HG03457 (cell line): ENCODE measurements around the gene TLCD3A.
"Not testable (repeated sequence)": the region's sequence is repeated elsewhere in the genome, so short reads cannot be mapped to it uniquely, and the experiment has no call there.

Experiments
- ATAC-seq: cut with Tn5 transposase; IDR thresholded peaks from one replicate; pipeline ENCODE4 v1.9.1; 2021; ENCODE audit warnings: moderate number of reproducible peaks; ENCODE audit not compliant: unreplicated experiment

The TLCD3A gene

DNA sequence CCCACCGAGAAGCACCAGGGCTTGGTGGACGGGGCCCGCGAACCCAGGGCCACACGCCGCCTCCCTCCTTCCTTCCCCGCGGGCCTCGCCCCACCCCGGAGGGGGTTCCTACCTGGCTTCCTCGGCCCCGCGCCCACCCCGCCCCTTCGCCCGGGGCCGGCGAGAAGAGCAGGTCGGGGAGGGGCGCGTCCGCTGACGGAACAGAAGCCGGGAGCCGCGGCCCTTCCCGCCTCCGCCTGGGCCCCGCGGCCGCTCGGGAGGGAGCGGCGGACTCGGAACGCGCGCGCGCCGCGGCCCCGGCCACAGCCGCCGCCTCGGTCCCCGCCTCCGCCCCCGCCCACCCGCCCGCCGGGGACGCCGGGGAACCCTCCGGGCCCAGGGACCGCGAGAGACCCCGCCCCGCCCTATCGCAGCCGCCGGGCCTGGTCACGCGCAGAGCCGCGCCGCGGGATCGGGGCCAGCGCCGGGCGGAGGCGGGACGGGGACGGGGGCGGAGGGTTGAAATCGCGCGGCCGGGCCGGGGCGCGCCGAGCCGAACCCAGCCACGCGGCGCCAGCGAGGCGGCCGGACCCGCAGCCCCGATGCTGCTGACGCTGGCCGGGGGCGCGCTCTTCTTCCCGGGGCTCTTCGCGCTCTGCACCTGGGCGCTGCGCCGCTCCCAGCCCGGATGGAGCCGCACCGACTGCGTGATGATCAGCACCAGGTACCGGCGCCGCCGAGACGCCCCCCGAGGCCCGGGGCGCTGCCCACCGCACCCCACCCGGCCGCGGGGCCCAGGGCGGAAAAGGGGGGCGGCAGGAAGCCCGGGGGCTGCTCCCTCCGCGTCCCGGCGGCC is at the start of gene TLCD3A:
Gene TLCD3A, plus strand, starts transcription at position 530 of the 835 bp plus-strand sequence. Its CDS starts 52 bp downstream, at position 582.
- no peak for ATAC-seq

DNA sequence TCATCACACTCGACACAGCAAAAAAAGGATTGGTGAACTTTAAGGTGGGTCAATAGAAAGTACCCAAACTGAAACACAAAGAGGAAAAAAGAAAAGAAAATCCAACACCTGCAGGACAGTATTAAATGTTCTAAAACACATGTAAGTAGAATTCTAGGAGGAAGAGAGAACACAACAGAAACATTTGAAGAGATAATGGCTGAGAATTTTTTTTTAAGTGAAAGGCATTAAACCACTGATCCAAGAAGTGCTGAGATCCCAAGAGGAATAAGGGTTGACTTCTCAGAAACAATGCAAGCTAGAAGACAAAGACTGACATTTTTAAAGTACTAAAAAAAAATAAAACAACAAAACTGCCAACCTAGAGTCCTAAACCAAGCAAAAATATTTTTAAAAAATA is 49.4 kb upstream of the TLCD3A start:
- no peak for ATAC-seq

DNA sequence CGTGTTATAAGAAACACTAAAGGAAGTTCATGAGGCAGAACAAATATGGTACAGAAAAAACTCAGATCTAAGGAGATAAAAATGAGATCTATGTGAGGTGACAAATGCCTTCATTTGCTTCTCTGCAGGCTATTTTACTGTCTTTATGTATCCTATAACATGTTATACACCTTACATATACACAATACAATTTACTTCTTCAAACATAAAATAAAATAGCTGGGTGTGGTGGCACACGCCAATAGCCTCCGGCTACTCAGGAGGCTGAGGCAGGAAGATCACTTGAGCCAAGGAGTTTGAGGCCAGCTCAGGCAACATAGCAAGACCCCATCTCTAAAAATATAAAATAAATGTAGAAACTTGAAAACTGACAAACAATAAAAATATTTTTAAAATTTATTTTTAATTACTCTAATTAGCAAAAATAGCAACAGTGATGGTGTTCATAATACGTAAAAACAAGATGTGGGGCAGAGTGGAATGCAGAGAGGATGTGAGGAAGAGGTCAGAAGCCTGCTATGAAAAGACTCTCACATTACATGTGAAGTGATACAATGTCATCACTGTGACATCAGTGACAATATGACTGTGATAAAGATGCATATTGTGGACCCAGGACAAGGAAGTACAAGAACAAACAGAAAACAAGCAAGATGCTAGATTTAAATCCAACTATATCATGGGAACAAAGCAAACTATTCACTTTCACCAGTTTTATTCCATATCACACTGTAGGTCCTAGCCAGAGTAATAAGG is 48.7 kb upstream of the TLCD3A start:
- no peak for ATAC-seq

DNA sequence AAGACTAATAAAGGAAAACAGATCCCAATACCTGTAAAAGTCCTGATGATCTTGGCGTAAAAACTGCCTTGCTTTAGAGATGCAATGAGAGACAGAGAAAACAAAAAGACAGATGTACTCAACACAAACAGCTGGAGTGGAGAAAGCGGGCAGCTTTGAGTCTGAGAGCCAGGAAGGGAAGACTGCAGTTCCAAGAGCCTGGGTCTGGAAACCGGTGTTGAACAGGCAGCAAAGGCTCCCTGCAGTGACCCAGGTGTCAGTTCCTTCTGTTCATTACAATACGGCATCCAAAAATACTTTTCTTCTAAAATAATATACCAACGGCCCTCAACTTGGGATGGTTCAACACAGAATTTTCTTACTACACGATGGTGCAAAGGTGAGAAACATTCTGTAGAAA is 47.4 kb upstream of the TLCD3A start:
- no peak for ATAC-seq

DNA sequence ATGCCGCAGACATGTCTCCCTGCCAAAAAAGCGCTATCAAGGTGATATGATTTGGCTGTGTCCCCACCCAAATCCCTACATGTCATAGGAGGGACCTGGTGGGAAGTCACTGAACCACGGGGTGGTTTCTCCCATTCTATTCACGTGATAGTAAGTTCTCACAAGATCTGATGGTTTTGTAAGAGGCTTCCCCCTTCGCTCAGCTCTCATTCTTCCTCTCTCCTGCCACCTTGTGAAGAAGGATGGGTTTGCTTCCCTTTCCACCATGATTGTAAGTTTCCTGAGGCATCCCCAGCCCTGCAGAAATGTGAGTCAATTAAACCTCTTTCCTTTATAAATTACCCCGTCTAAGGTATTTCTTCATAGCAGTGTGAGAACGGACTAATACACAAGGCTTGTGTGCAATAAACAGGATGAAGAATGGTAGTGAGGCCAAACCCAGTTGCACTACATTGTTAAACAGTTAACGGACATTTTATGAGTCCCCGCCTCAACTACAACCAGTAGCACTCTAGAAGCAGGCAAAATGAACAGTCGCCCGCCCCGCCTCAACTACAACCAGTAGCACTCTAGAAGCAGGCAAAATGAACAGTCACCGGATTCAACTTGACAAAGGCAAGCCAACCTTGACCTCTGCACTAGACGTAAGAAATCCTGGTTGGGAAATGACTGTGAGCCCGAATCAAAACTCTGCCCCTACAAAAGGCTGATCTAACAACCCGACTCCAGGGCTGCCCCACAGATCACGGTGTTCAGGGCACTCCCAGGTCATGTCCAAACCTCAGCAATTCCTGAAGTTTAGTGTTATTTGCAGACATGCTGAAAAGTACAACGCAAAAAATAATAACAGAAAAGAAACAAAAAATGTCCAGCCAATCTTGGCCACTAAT is 44.1 kb upstream of the TLCD3A start:
- ATAC-seq, result no peak

DNA sequence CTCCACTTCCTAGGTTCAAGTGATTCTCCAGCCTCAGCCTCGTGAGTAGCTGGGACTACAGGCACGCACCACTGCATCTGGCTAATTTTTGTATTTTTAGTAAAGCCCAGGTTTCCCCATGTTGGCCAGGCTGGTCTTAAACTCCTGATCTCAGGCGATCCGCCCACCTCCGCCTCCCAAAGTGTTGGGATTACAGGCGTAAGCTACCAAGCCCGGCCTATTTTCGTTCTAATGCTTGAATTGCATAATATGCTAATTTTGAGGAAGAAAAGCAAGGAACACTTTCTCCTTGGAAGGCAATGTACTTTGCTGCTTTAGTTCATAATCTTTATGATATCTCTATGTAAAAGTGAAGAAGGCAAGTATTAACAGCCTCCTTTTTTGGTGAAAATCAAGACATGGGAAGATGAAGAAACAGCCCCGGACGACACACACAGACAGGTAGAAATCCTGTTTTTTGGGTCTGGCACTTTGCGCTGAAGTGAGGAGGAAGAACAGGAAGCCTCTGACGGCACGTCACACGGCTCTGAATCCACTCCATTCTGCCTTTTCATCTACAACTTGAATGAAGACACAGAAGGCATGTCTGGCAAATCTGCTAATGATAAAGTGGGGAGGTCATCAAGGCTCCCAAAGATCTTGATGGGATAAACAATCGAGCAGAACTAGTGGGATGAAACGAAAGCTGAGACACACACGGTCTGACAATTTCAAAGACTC is 42.7 kb upstream of the TLCD3A start:
- ATAC-seq, result no peak

DNA sequence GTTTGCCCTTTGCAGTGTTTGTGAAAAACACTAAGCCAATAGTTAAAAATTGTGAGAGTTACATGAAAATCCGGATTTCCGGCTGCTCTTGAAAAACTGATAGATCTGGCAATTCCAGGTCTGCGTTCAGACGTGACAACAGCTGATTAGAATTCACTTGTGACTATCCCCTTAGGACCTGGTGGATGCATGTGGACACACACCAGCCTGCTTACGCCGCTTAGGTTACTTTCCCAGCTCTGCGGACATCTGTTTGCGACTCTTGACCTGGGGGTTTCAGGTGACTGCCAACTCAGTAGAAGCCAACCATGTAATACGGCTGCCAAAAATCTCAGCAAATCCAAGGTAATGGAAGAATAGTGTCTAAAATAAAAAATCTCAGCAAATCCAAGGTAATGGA is 42.0 kb upstream of the TLCD3A start:
- no peak for ATAC-seq

DNA sequence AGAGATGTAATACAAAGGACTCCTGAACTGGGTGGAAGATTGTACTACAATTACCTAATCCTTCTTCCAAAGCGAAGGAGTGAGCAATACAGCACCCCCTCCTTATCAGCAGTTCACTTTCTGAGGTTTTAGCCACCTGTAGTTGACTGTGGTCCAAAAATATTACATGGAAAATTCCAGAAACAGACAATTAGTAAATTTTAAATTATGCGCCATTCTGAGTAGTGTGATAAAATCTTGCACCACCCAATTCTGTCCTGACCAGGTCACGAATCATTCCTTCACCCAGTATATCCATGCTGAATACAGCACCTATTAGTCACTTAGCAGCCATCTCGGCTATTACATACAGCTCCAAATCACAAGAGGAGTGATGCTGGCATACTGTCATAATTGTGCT is 41.0 kb upstream of the TLCD3A start:
- ATAC-seq, result no peak

DNA sequence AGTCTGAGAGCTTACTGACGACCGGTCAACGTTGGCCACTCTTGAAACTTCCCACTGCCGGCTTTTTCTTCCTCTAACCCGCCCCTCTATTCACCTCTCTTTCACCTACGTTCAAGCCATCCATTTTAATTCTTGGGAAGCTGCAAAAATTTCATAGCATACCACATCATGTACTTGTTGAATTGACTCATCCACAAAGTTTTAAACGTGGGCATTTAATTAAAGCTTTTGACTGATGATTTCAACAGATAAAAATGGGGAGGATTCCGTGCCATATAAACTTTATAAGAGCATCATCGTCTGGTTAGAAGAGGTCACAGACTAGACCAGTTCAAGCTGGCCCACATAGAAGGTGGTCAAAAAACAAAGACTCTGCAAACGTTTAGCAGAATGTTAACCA is 40.3 kb upstream of the TLCD3A start:
- ATAC-seq, result no peak

DNA sequence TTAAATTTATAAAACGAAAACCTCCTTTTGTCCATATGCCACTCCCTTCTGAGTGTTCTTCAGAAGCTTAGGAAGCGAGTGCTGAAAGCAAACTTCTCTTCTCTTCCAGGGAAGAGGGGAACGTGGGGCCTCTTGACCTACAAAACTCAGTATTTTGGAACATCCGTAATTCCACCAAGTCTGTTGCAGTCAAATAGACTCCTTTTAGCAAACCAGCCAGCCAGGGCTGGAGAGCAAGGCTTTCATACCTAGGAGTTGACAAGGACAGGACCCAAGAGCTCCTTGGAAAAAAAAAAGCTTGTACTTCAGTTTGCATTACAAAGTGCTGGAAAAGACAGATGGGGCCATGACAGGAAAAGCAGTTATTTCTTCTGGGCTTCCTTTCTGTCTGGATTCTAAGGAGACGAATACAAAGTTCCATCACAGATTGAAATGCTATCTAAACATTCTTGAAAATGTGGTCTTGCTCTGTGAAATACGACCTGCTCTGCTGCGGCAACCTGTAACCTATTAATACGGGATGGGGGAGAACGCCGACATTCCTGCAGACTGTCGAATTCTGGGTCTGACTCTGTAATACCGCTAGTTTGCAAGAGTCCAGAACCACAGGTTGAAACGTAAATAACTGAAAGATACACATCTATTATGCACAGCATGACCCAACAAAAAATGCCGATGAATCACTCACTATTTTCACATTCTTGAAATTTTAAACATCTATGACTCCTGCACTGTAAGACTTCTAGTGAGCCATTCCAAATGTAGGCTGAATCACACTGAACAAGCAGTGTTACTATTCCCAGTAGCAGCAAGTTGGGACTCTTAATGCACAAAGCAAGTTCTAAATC is 38.4 kb upstream of the TLCD3A start:
- no peak for ATAC-seq

DNA sequence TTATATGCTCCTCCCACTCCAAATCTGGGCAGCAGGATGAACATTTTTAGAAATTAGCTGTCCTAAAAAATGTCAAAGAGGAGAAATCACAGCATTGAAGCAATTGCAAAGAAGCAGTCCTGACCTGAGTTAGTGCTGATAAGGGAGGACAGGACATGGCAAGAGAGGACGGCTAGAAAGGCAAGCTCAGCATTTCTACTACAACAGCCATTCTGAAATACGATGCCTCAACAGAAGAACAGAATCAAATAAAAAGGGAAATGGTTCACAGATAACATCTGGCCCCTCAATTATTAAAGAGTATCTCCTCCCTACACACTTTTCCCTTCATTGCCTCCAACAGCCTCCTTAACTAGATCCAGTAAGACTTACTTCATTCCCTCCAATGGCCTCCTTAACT is 36.0 kb upstream of the TLCD3A start:
- ATAC-seq, result no peak

DNA sequence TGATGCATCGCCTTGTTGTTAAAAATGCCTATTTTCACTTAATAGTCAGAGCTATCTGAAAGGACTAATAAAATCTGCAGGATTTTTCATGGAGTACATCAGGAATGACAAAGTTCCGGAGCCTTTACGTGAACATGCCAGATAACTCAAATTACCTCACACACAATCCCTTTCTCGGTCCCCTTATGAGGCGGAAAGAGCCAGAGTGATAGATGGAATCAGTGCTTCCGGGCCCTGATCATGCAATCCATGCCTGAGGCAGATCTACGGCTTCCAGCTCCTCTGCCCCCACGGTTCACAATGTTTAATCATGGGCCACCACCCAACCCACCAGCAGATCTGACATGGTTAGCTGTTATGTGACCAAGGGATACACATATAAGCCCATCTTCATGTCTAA is 34.7 kb upstream of the TLCD3A start:
- no peak for ATAC-seq

DNA sequence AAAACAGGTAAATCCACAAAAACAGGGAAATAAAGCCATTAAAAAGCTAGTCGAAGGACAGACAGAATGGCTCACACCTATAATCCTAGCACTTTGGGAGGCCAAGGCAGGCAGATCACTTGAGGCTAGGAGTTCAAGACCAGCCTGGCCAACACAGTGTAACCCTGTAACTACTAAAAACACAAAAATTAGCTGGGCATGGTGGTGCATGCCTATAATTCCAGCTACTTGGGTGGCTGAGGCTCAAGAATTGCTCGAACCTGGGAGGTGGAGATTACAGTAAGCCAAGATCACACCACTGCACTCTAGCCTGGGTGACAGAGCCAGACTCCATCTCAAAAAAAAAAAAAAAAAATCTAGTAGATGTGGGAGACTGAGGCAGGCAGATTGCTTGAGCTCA is 34.3 kb upstream of the TLCD3A start:
- not testable (repeated sequence) for ATAC-seq

DNA sequence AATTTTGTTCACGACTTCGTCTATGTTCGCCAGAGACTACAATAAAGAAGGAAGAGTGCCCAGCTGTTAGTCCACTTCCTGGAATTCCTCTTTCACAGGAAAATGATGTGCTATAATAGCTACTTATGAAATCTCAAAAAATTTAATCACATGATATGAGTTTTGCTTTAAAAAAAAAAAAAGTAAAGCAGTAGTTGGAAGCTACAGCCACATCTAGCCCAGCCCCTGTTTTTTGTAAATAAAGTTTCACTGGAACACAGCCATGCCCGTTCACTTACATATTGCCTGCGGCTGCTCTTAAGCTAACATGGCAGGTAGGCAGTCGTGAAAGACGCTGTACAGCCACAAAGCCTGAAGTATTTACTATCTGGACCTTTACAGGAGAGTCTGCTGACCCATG is 33.1 kb upstream of the TLCD3A start:
- ATAC-seq, result no peak

DNA sequence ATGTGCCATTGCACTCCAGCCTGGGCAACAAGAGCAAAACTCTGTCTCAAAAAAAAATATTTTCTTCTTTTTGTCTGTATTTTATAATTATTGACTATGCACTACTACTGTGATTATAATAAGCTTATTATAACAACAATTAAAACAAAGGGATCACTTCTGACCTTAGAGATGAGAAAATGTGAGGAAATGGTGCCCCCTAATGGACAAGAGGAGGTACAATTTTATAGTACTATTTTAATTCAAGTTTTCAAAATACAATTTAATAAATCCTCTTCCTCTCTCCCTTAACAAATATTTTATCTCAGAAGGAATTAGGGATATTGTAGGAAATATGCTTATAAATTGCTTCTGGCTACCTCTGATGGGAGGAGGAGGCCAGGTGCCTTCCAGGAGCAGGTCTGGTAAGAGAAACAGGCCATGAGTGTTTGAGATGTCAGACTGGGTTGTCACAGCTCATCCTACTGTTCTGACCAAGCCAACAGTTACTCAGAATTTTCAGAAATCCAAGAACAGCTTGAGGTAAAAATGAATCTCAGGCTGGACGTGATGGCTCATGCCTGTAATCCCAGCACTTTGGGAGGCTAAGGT is 31.8 kb upstream of the TLCD3A start:
- no peak for ATAC-seq

DNA sequence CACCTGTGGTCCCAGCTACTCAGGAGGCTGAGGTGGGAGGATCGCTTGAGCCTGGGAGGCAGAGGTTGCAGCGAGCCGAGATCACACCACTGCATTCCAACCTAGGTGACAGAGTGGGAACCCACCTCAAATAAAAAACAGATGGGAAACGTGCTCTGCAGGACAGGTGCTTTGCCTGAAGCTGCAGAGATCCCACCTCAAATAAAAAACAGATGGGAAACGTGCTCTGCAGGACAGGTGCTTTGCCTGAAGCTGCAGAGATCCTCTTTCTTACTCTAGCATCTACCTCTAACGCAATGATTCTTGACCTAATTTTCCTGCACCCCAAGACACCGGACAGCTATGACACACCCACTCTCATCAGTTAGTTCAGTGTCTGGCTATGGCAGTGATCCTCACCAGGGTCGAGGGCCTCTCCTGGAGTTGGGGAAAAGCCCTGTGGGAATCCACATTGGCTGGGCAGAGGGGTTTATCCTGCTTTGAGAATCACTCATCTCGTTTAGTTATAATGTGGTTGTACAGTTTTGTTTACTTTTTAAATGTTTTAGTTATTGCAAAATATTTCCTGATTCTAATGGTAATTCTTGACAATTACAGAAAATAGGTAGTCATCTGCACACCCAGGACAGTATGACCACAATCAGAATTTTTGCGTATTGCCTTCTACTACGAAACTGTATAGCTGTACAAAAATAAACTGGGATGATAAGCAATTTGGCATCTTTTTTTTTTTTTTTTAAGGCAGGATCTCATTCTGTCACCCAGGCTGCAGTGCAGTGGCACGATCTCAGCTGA is 29.1 kb upstream of the TLCD3A start:
- ATAC-seq, result no peak

DNA sequence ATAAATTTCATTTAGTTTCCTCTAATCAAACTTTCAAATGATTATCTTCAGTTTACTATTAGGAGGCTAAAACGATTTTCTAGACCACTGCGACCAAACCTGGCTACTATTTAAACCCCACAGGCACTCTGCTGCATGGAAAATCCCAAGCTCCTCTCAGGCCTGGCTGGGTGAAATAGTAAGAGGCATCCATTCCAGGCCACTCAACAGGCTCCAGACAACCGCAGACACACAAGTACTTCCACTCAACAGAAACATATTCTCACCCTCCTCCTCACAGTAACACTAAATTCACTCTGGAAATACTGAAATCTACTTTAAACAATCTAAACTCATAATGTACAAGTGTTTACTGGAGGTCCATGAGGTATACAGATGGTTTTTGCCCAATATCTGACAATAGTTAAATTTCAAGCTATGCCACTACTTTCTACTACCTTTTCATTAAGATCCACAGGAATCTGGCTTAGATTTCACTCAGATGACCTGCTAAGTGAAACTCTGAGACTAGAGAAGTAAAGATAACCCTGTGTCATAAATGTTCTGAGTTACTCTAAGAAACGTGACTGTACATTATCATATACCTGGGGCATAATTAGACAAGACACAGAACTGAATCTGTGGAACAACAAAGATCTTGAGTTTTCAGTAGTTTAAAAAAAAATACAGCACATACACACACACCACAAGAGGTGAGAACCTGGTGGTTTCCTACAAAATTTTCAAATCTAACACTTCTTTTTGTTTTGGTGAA is 28.1 kb upstream of the TLCD3A start:
- ATAC-seq, result no peak

DNA sequence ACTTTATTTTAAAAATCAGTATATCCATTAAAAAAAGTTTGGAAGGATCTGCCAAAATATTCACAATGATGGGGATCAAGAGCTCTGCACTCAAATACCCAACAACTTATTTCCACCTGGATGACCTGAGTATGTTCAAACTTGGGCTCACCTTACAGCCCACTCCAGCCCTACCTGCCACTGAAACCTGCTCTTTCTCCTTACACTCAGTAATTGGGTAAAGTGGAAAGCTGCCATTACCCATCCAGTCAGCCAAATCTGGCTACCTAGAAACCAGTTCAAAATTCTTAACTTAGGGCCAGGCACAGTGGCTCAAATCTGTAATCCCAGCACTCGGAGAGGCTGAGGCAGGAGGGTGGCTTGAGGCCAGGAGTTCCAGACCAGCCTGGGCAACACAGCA is 27.4 kb upstream of the TLCD3A start:
- no peak for ATAC-seq
